Measurements from ENCODE around the gene SHC4.

- TF ChIP-seq POLR2AphosphoS5 (IDR thresholded peaks at IDR 0.05) = no peak
- no peak for TF ChIP-seq POLR2A (IDR thresholded peaks at IDR 0.05)
- TF ChIP-seq CTCF (IDR thresholded peaks at IDR 0.05) = no peak
Observed at GRCh38 chr15:48955967-48956366, 7.8 kb downstream of the SHC4 start.
